ENCODE results near the gene MAPK1. TPM values are rescaled to one million over a fixed set of nuclear protein-coding genes. Genes with fewer than 3 reads are reported as not detected.

The MAPK1 gene
- total and polyA plus RNA-seq, 4 experiments from 2014 or later, result 73.8 to 117 (median 97.6) TPM

GRCh38 chr22:21816787-21817496, 50.5 kb downstream of the MAPK1 start:
- H3K27me3 ChIP-seq (ENCODE audit: insufficient read depth, low read length), result no peaks in the 10 kb centered on the region
- peaks cover 57% of the 10 kb centered on the region for H3K4me1 ChIP-seq (ENCODE audit: insufficient read depth, low read length)
- peak overlapping the region; percentile 85 for H3K27ac ChIP-seq (ENCODE audit: low read depth, low read length)
- Mint-ChIP-seq H3K9me3 (no peaks in the 10 kb centered on the region), H3K4me3 (peak overlapping the region; percentile 65 to 89 (median 80)), H3K36me3 (peaks cover 4 to 7% of the 10 kb centered on the region in 2 donors), H3K4me1 (peaks cover 51 to 78% (median 65%) of the 10 kb centered on the region in 4 donors), H3K27me3 (no peaks in the 10 kb centered on the region), H3K27ac (peak overlapping the region; percentile 95 to 99 (median 97))
- no peaks in the 10 kb centered on the region for H3K36me3 ChIP-seq (ENCODE audit: insufficient read depth, low read length)
- H3K4me3 ChIP-seq (ENCODE audit: low read length in 2 of 2), result peak overlapping the region in 1 of 2 donors; percentile 16
- intact Hi-C loops (cut with micrococcal nuclease), result loop anchor here (1.0 kb wide), 1 partner anchor 50 kb away; the partner anchor contains the start of gene MAPK1
- H3K9me3 ChIP-seq (ENCODE audit: control insufficient read depth in 1 of 2, low read length in 2 of 2), result no peaks in the 10 kb centered on the region
- DNase-seq, result peak; percentile 73 to 82 (median 75)
- ChIA-PET POLR2A (ENCODE audit: partially characterized antibody) (interaction anchor here (0.7 to 1.6 kb wide), 7 partner anchors 17 to 81 kb away, joined by 3 to 12 read pairs (median 3); partner anchors contain the start of genes MAPK1 and YPEL1), CTCF (ENCODE audit: partially characterized antibody) (no interaction called here)

- Histone ChIP-seq H3K27ac (ENCODE audit: low read depth, low read length) (peak overlapping the region; percentile 85), H3K4me3 (ENCODE audit: low read length in 2 of 2) (no peak overlapping the region), H3K9me3 (ENCODE audit: control insufficient read depth in 1 of 2, low read length in 2 of 2) (no peaks in the 10 kb centered on the region), H3K4me1 (ENCODE audit: insufficient read depth, low read length) (peaks cover 57% of the 10 kb centered on the region), H3K27me3 (ENCODE audit: insufficient read depth, low read length) (no peaks in the 10 kb centered on the region), H3K36me3 (ENCODE audit: insufficient read depth, low read length) (no peaks in the 10 kb centered on the region)
- ChIA-PET POLR2A (ENCODE audit: partially characterized antibody) (interaction anchor here (0.8 to 1.5 kb wide), 4 partner anchors 16 to 51 kb away, joined by 3 to 12 read pairs (median 3); partner anchors contain the start of gene MAPK1), CTCF (ENCODE audit: partially characterized antibody) (no interaction called here)
- Mint-ChIP-seq H3K4me3 (peak overlapping the region; percentile 65 to 89 (median 80)), H3K36me3 (peaks cover 4 to 7% of the 10 kb centered on the region in 2 donors), H3K9me3 (no peaks in the 10 kb centered on the region), H3K27me3 (no peaks in the 10 kb centered on the region), H3K27ac (peak overlapping the region; percentile 95 to 99 (median 97)), H3K4me1 (peaks cover 52 to 78% (median 66%) of the 10 kb centered on the region in 4 donors)
- intact Hi-C loops (cut with micrococcal nuclease), result loop anchor here (1.0 kb wide), 1 partner anchor 51 kb away; the partner anchor contains the start of gene MAPK1
- DNase-seq, result no peak
Measured at GRCh38 chr22:21816472-21816786, 51.0 kb downstream of the MAPK1 start.

DNA sequence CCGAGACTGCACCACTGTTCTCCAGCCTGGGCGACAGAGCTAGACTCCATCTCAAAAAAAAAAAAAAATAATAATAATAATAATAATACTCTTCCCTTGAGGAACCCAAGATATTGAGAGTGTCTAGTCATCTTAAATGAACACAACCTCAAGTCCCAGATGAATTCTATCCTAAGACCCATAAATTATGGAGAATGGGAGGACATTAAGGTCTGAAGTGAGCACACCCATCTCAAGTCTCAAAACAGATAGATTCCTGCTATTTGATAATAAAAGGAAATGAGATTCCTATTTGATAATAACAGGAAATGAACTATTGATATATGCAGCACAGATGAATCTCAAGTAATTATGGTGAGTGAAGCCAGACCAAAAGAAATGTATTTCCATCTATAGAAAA, 51.5 kb downstream of the MAPK1 start:
- Mint-ChIP-seq H3K4me3 (peak overlapping the region in 6 of 8 donors; percentile 46 to 89 (median 68)), H3K4me1 (peaks cover 51 to 76% (median 65%) of the 10 kb centered on the region in 4 donors), H3K27me3 (no peaks in the 10 kb centered on the region), H3K9me3 (no peaks in the 10 kb centered on the region), H3K27ac (peak overlapping the region; percentile 95 to 99 (median 97)), H3K36me3 (peaks cover 4 to 7% of the 10 kb centered on the region in 2 donors)
- H3K9me3 ChIP-seq (ENCODE audit: control insufficient read depth in 1 of 2, low read length in 2 of 2), result no peaks in the 10 kb centered on the region
- no peak for DNase-seq
- peak overlapping the region; percentile 85 for H3K27ac ChIP-seq (ENCODE audit: low read depth, low read length)
- no peak overlapping the region for H3K4me3 ChIP-seq (ENCODE audit: low read length in 2 of 2)
- H3K4me1 ChIP-seq (ENCODE audit: insufficient read depth, low read length), result peaks cover 57% of the 10 kb centered on the region
- CTCF ChIA-PET (ENCODE audit: partially characterized antibody), result no interaction called here
- POLR2A ChIA-PET (ENCODE audit: partially characterized antibody), result interaction anchor here (0.8 to 1.5 kb wide), 3 partner anchors 16 to 52 kb away, joined by 3 to 12 read pairs (median 3); partner anchors contain the start of gene MAPK1
- H3K36me3 ChIP-seq (ENCODE audit: insufficient read depth, low read length), result no peaks in the 10 kb centered on the region
- intact Hi-C loops (cut with micrococcal nuclease), result loop anchor here (1.0 kb wide), 1 partner anchor 51 kb away; the partner anchor contains the start of gene MAPK1
- no peaks in the 10 kb centered on the region for H3K27me3 ChIP-seq (ENCODE audit: insufficient read depth, low read length)

DNA sequence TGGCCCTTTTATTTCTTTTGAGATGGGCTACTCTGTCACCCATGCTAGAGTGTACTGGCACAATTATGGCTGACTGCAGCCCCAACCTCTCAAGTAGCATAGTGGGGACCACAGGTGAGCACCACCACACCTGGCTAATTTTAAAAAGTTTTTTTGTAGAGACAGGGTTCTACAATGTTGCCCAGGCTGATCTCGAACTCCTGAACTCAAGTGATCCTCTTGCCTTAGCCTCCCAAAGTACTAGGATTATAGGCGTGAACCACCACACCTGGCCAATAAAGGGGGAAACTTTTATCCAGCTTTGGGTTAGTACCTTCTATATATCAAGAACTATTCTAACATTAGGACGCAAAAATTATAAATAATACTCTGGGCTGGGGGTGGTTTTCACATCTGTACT, 52.1 kb downstream of the MAPK1 start:
- CTCF ChIA-PET (ENCODE audit: partially characterized antibody), result no interaction called here

DNA sequence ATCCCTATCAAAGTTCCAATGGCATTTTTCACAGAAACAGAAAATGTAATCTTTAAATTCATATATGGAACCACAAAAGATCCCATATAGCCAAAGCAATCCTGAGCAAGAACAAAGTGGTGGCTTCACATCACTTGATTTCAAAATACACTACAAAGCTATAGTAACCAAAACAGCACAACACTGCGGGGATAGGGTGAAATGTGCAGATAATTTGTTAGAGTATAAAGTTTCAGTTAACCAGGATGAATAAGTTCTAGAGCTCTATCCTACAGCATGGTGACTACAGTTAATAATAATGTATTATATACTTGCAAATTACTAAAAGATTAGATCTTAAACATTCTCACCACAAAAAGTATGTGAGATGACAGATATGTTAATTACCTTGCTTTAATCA, 55.5 kb downstream of the MAPK1 start:
- no peak overlapping the region for H3K27ac ChIP-seq (ENCODE audit: low read depth, low read length)
- no peaks in the 10 kb centered on the region for H3K27me3 ChIP-seq (ENCODE audit: insufficient read depth, low read length)
- no peak overlapping the region for H3K4me3 Mint-ChIP-seq
- H3K9me3 ChIP-seq (ENCODE audit: control insufficient read depth in 1 of 2, low read length in 2 of 2), result no peaks in the 10 kb centered on the region
- H3K9me3 Mint-ChIP-seq, result no peaks in the 10 kb centered on the region
- POLR2A ChIA-PET (ENCODE audit: partially characterized antibody), result no interaction called here
- DNase-seq, result no peak
- H3K36me3 Mint-ChIP-seq, result peaks cover 4 to 15% of the 10 kb centered on the region in 2 donors
- H3K4me1 Mint-ChIP-seq, result peaks cover 31 to 64% (median 52%) of the 10 kb centered on the region in 4 donors
- CTCF ChIA-PET (ENCODE audit: partially characterized antibody), result no interaction called here
- peak overlapping the region in 3 of 7 donors; percentile 4 to 74 (median 15) for H3K27ac Mint-ChIP-seq
- H3K4me1 ChIP-seq (ENCODE audit: insufficient read depth, low read length), result peaks cover 20% of the 10 kb centered on the region
- intact Hi-C loops (cut with micrococcal nuclease), result no loop called here
- H3K4me3 ChIP-seq (ENCODE audit: low read length in 2 of 2), result no peak overlapping the region
- H3K27me3 Mint-ChIP-seq, result no peaks in the 10 kb centered on the region
- H3K36me3 ChIP-seq (ENCODE audit: insufficient read depth, low read length), result peaks cover 4% of the 10 kb centered on the region

More for the DNA sequence above, 52.1 kb downstream of the MAPK1 start:
- peaks cover 50 to 78% (median 66%) of the 10 kb centered on the region in 4 donors for H3K4me1 Mint-ChIP-seq
- intact Hi-C loops (cut with micrococcal nuclease), result no loop called here
- no peaks in the 10 kb centered on the region for H3K9me3 Mint-ChIP-seq
- Histone ChIP-seq H3K4me3 (ENCODE audit: low read length in 2 of 2) (no peak overlapping the region), H3K4me1 (ENCODE audit: insufficient read depth, low read length) (peaks cover 54% of the 10 kb centered on the region), H3K27ac (ENCODE audit: low read depth, low read length) (no peak overlapping the region), H3K9me3 (ENCODE audit: control insufficient read depth in 1 of 2, low read length in 2 of 2) (no peaks in the 10 kb centered on the region), H3K36me3 (ENCODE audit: insufficient read depth, low read length) (no peaks in the 10 kb centered on the region), H3K27me3 (ENCODE audit: insufficient read depth, low read length) (no peaks in the 10 kb centered on the region)
- peaks cover 4 to 7% of the 10 kb centered on the region in 2 donors for H3K36me3 Mint-ChIP-seq
- POLR2A ChIA-PET (ENCODE audit: partially characterized antibody), result interaction anchor here (1.0 kb wide), 1 partner anchor 51 kb away, joined by 3 read pairs; no protein-coding TSS in a partner anchor
- peak overlapping the region in 1 of 8 donors; percentile 11 for H3K4me3 Mint-ChIP-seq
- H3K27me3 Mint-ChIP-seq, result no peaks in the 10 kb centered on the region
- peak overlapping the region in 6 of 7 donors; percentile 24 to 96 (median 64) for H3K27ac Mint-ChIP-seq
- no peak for DNase-seq

- intact Hi-C loops (cut with micrococcal nuclease), result no loop called here
- H3K36me3 Mint-ChIP-seq, result peaks cover 30 to 44% of the 10 kb centered on the region in 2 donors
- no peaks in the 10 kb centered on the region for H3K4me1 ChIP-seq (ENCODE audit: insufficient read depth, low read length)
- POLR2A ChIA-PET (ENCODE audit: partially characterized antibody), result interaction anchor here (0.7 kb wide), 1 partner anchor 79 kb away, joined by 3 read pairs; no protein-coding TSS in a partner anchor
- CTCF ChIA-PET (ENCODE audit: partially characterized antibody), result no interaction called here
- peaks cover 35% of the 10 kb centered on the region for H3K36me3 ChIP-seq (ENCODE audit: insufficient read depth, low read length)
- no peak overlapping the region for H3K4me3 Mint-ChIP-seq
- no peaks in the 10 kb centered on the region for H3K9me3 Mint-ChIP-seq
- no peaks in the 10 kb centered on the region for H3K9me3 ChIP-seq (ENCODE audit: control insufficient read depth in 1 of 2, low read length in 2 of 2)
- H3K4me3 ChIP-seq (ENCODE audit: low read length in 2 of 2), result no peak overlapping the region
- no peaks in the 10 kb centered on the region for H3K27me3 ChIP-seq (ENCODE audit: insufficient read depth, low read length)
- no peak for DNase-seq
- no peak overlapping the region for H3K27ac ChIP-seq (ENCODE audit: low read depth, low read length)
- peaks cover 15 to 40% (median 31%) of the 10 kb centered on the region in 4 donors for H3K4me1 Mint-ChIP-seq
- H3K27ac Mint-ChIP-seq, result peak overlapping the region; percentile 22 to 70 (median 54)
- H3K27me3 Mint-ChIP-seq, result no peaks in the 10 kb centered on the region
Measured at GRCh38 chr22:21807544-21808529, 59.6 kb downstream of the MAPK1 start.
